ENCODE results near the gene HSPA1A. TPM values are rescaled to one million over a fixed set of nuclear protein-coding genes. Genes with fewer than 3 reads are reported as not detected.
"Not testable (repeated sequence)": the region's sequence is repeated elsewhere in the genome, so short reads cannot be mapped to it uniquely, and the experiment has no call there.

Gene HSPA1A
- polyA plus RNA-seq, 5 donors, result 56.8 to 137 (median 68.3) TPM

GRCh38 chr6:31862344-31863235, 47.2 kb downstream of the HSPA1A start, which contains the start of gene NEU1:
NEU1 (minus strand) TSS chr6:31862821; CDS start chr6:31862776, 45 bp downstream.
- peak; percentile 99 to 100 for DNase-seq

DNA sequence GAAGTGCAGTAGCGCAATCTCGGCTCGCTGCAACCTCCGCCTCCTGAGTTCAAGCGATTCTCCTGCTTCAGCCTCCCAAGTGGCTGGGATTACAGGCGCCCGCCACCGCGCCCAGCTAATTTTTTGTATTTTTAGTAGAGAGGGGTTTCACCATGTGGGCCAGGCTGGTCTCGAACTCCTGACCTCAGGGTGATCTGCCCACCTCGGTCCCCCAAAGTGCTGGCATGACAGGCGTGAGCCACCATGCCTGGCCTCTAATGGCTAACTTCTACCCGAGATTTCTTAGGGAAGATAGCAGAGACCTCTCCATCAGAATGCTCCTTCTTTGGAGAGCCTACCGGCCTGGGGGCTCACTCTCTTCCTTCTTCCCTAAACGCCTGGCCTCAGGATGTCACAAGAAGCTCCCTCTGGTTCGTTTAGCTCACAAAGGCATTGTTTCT, 48.8 kb downstream of the HSPA1A start:
- DNase-seq, result not testable (repeated sequence)

DNA sequence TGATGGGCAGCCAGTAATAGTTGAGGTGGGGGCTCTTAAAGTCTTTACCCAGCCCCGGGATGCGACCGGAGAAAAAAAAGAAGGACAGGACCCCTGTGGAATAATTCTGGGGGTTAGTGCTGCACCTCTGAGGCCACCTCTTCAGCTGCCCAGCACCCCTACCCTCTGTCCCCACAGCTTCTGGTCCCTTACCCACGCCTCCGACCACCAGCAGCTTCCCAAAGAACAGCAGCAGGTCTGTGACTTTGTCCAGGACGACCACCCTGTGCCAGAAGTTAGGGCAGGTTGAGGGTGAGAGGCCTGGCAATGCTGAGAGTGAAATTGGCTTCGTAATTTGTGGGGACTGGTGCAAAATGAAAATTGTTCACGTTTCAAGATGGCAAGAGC, 49.5 kb downstream of the HSPA1A start:
- no peak for DNase-seq

GRCh38 chr6:31865205-31866118, 50.1 kb downstream of the HSPA1A start:
- DNase-seq, result no peak

Other genes starting within 250 kb of the HSPA1A start
- gene LTA, start 243.3 kb upstream of the HSPA1A start, polyA plus RNA-seq (ENCODE audit: insufficient read depth in 1 of 5, insufficient read length in 5 of 5, low replicate concordance in 1 of 5), result under 1 TPM; 0.16 to 0.52 (median 0.35) TPM
- under 1 TPM in 4 of 5 donors, not detected in 1; 0.21 to 0.48 (median 0.23) TPM for gene TNF, start 240.0 kb upstream of the HSPA1A start, polyA plus RNA-seq (ENCODE audit: insufficient read depth in 1 of 5, insufficient read length in 5 of 5, low replicate concordance in 1 of 5)
- 1 to 10 TPM; 2.4 to 4.7 (median 2.5) TPM for gene LTB, start 233.1 kb upstream of the HSPA1A start, polyA plus RNA-seq (ENCODE audit: insufficient read depth in 1 of 5, insufficient read length in 5 of 5, low replicate concordance in 1 of 5)
- 1 to 10 TPM; 5.4 to 9.2 (median 6.6) TPM for gene LST1, start 229.3 kb upstream of the HSPA1A start, polyA plus RNA-seq (ENCODE audit: insufficient read depth in 1 of 5, insufficient read length in 5 of 5, low replicate concordance in 1 of 5)
- under 1 TPM in 4 of 5 donors, not detected in 1; 0.21 to 0.73 (median 0.39) TPM for gene NCR3, start 222.5 kb upstream of the HSPA1A start, polyA plus RNA-seq (ENCODE audit: insufficient read depth in 1 of 5, insufficient read length in 5 of 5, low replicate concordance in 1 of 5)
- gene AIF1, start 200.3 kb upstream of the HSPA1A start, polyA plus RNA-seq (ENCODE audit: insufficient read depth in 1 of 5, insufficient read length in 5 of 5, low replicate concordance in 1 of 5), result 10 to 100 TPM; 18.6 to 25.9 (median 21.7) TPM
- 100 to 1,000 TPM; 128 to 193 (median 141) TPM for gene PRRC2A, start 194.8 kb upstream of the HSPA1A start, polyA plus RNA-seq (ENCODE audit: insufficient read depth in 1 of 5, insufficient read length in 5 of 5, low replicate concordance in 1 of 5)
- gene BAG6, start 162.9 kb upstream of the HSPA1A start, polyA plus RNA-seq (ENCODE audit: insufficient read depth in 1 of 5, insufficient read length in 5 of 5, low replicate concordance in 1 of 5), result 100 to 1,000 TPM; 171 to 262 (median 214) TPM
- 10 to 100 TPM in 1 of 5 donors, 1 to 10 TPM in 4; 4.5 to 12.0 (median 6.3) TPM for gene APOM, start 159.6 kb upstream of the HSPA1A start, polyA plus RNA-seq (ENCODE audit: insufficient read depth in 1 of 5, insufficient read length in 5 of 5, low replicate concordance in 1 of 5)
- 10 to 100 TPM; 15.3 to 19.6 (median 16.6) TPM for gene C6orf47, start 154.8 kb upstream of the HSPA1A start, polyA plus RNA-seq (ENCODE audit: insufficient read depth in 1 of 5, insufficient read length in 5 of 5, low replicate concordance in 1 of 5)
- gene GPANK1, start 150.5 kb upstream of the HSPA1A start, polyA plus RNA-seq (ENCODE audit: insufficient read depth in 1 of 5, insufficient read length in 5 of 5, low replicate concordance in 1 of 5), result 10 to 100 TPM; 17.9 to 23.6 (median 21.5) TPM
- 100 to 1,000 TPM; 172 to 193 (median 189) TPM for gene CSNK2B, start 149.5 kb upstream of the HSPA1A start, polyA plus RNA-seq (ENCODE audit: insufficient read depth in 1 of 5, insufficient read length in 5 of 5, low replicate concordance in 1 of 5)
- 10 to 100 TPM; 24.1 to 40.6 (median 31.2) TPM for gene LY6G5B, start 145.6 kb upstream of the HSPA1A start, polyA plus RNA-seq (ENCODE audit: insufficient read depth in 1 of 5, insufficient read length in 5 of 5, low replicate concordance in 1 of 5)
- gene LY6G5C, start 134.5 kb upstream of the HSPA1A start, polyA plus RNA-seq (ENCODE audit: insufficient read depth in 1 of 5, insufficient read length in 5 of 5, low replicate concordance in 1 of 5), result 1 to 10 TPM; 2.7 to 5.0 (median 4.4) TPM
- 10 to 100 TPM; 48.7 to 64.2 (median 59.9) TPM for gene ABHD16A, start 112.2 kb upstream of the HSPA1A start, polyA plus RNA-seq (ENCODE audit: insufficient read depth in 1 of 5, insufficient read length in 5 of 5, low replicate concordance in 1 of 5)
- 1 to 10 TPM in 3 of 5 donors, under 1 TPM in 1, not detected in 1; 0.88 to 1.5 (median 1.2) TPM for gene LY6G6F, start 108.7 kb upstream of the HSPA1A start, polyA plus RNA-seq (ENCODE audit: insufficient read depth in 1 of 5, insufficient read length in 5 of 5, low replicate concordance in 1 of 5)
- gene LY6G6D, start 100.2 kb upstream of the HSPA1A start, polyA plus RNA-seq (ENCODE audit: insufficient read depth in 1 of 5, insufficient read length in 5 of 5, low replicate concordance in 1 of 5), result under 1 TPM in 3 of 5 donors, not detected in 2; 0.48 to 0.88 (median 0.80) TPM
- under 1 TPM; 0.39 to 0.93 (median 0.65) TPM for gene LY6G6C, start 93.8 kb upstream of the HSPA1A start, polyA plus RNA-seq (ENCODE audit: insufficient read depth in 1 of 5, insufficient read length in 5 of 5, low replicate concordance in 1 of 5)
- 1 to 10 TPM; 2.4 to 3.8 (median 3.0) TPM for gene MPIG6B, start 92.2 kb upstream of the HSPA1A start, polyA plus RNA-seq (ENCODE audit: insufficient read depth in 1 of 5, insufficient read length in 5 of 5, low replicate concordance in 1 of 5)
- 100 to 1,000 TPM; 137 to 213 (median 159) TPM for gene DDAH2, start 86.2 kb upstream of the HSPA1A start, polyA plus RNA-seq (ENCODE audit: insufficient read depth in 1 of 5, insufficient read length in 5 of 5, low replicate concordance in 1 of 5)
- gene CLIC1, start 79.0 kb upstream of the HSPA1A start, polyA plus RNA-seq (ENCODE audit: insufficient read depth in 1 of 5, insufficient read length in 5 of 5, low replicate concordance in 1 of 5), result 100 to 1,000 TPM; 265 to 287 (median 272) TPM
- gene MSH5, start 75.5 kb upstream of the HSPA1A start, polyA plus RNA-seq (ENCODE audit: insufficient read depth in 1 of 5, insufficient read length in 5 of 5, low replicate concordance in 1 of 5), result 10 to 100 TPM; 27.3 to 45.6 (median 29.6) TPM
- 10 to 100 TPM in 1 of 5 donors, 1 to 10 TPM in 4; 6.6 to 12.2 (median 8.2) TPM for gene SAPCD1, start 52.9 kb upstream of the HSPA1A start, polyA plus RNA-seq (ENCODE audit: insufficient read depth in 1 of 5, insufficient read length in 5 of 5, low replicate concordance in 1 of 5)
- gene VWA7, start 38.2 kb upstream of the HSPA1A start, polyA plus RNA-seq (ENCODE audit: insufficient read depth in 1 of 5, insufficient read length in 5 of 5, low replicate concordance in 1 of 5), result 1 to 10 TPM; 1.6 to 3.7 (median 2.0) TPM
- gene VARS1, start 19.8 kb upstream of the HSPA1A start, polyA plus RNA-seq (ENCODE audit: insufficient read depth in 1 of 5, insufficient read length in 5 of 5, low replicate concordance in 1 of 5), result 10 to 100 TPM; 32.5 to 52.1 (median 38.9) TPM
- gene LSM2, start 8.6 kb upstream of the HSPA1A start, polyA plus RNA-seq (ENCODE audit: insufficient read depth in 1 of 5, insufficient read length in 5 of 5, low replicate concordance in 1 of 5), result 10 to 100 TPM; 78.9 to 89.9 (median 81.8) TPM
- 1 to 10 TPM; 2.9 to 4.6 (median 3.5) TPM for gene HSPA1L, start 260 bp upstream of the HSPA1A start, polyA plus RNA-seq (ENCODE audit: insufficient read depth in 1 of 5, insufficient read length in 5 of 5, low replicate concordance in 1 of 5)
- gene HSPA1B, start 12.2 kb downstream of the HSPA1A start, polyA plus RNA-seq (ENCODE audit: insufficient read depth in 1 of 5, insufficient read length in 5 of 5, low replicate concordance in 1 of 5), result 100 to 1,000 TPM in 2 of 5 donors, 10 to 100 TPM in 3; 63.8 to 137 (median 79.9) TPM
- gene NEU1, start 47.3 kb downstream of the HSPA1A start, polyA plus RNA-seq (ENCODE audit: insufficient read depth in 1 of 5, insufficient read length in 5 of 5, low replicate concordance in 1 of 5), result 10 to 100 TPM; 22.3 to 31.1 (median 29.1) TPM
- 10 to 100 TPM; 10.2 to 24.4 (median 19.1) TPM for gene SLC44A4, start 63.5 kb downstream of the HSPA1A start, polyA plus RNA-seq (ENCODE audit: insufficient read depth in 1 of 5, insufficient read length in 5 of 5, low replicate concordance in 1 of 5)
- gene EHMT2, start 82.2 kb downstream of the HSPA1A start, polyA plus RNA-seq (ENCODE audit: insufficient read depth in 1 of 5, insufficient read length in 5 of 5, low replicate concordance in 1 of 5), result 10 to 100 TPM; 59.7 to 83.8 (median 74.1) TPM
- 10 to 100 TPM; 17.0 to 24.5 (median 21.3) TPM for gene ZBTB12, start 86.5 kb downstream of the HSPA1A start, polyA plus RNA-seq (ENCODE audit: insufficient read depth in 1 of 5, insufficient read length in 5 of 5, low replicate concordance in 1 of 5)
- gene C2, start 112.2 kb downstream of the HSPA1A start, polyA plus RNA-seq (ENCODE audit: insufficient read depth in 1 of 5, insufficient read length in 5 of 5, low replicate concordance in 1 of 5), result 1 to 10 TPM; 3.6 to 7.4 (median 6.0) TPM
- 1 to 10 TPM; 2.1 to 8.6 (median 4.3) TPM for gene CFB, start 130.6 kb downstream of the HSPA1A start, polyA plus RNA-seq (ENCODE audit: insufficient read depth in 1 of 5, insufficient read length in 5 of 5, low replicate concordance in 1 of 5)
- 10 to 100 TPM; 76.5 to 93.4 (median 81.9) TPM for gene NELFE, start 143.4 kb downstream of the HSPA1A start, polyA plus RNA-seq (ENCODE audit: insufficient read depth in 1 of 5, insufficient read length in 5 of 5, low replicate concordance in 1 of 5)
- 10 to 100 TPM; 32.1 to 43.2 (median 41.7) TPM for gene SKIC2, start 143.6 kb downstream of the HSPA1A start, polyA plus RNA-seq (ENCODE audit: insufficient read depth in 1 of 5, insufficient read length in 5 of 5, low replicate concordance in 1 of 5)
- 10 to 100 TPM; 22.7 to 31.8 (median 27.5) TPM for gene DXO, start 156.6 kb downstream of the HSPA1A start, polyA plus RNA-seq (ENCODE audit: insufficient read depth in 1 of 5, insufficient read length in 5 of 5, low replicate concordance in 1 of 5)
- 10 to 100 TPM in 1 of 5 donors, 1 to 10 TPM in 4; 4.6 to 17.8 (median 7.6) TPM for gene C4A, start 166.5 kb downstream of the HSPA1A start, polyA plus RNA-seq (ENCODE audit: insufficient read depth in 1 of 5, insufficient read length in 5 of 5, low replicate concordance in 1 of 5)
- gene C4B, start 199.3 kb downstream of the HSPA1A start, polyA plus RNA-seq (ENCODE audit: insufficient read depth in 1 of 5, insufficient read length in 5 of 5, low replicate concordance in 1 of 5), result 10 to 100 TPM in 2 of 5 donors, 1 to 10 TPM in 3; 6.0 to 20.5 (median 8.7) TPM
- 1 to 10 TPM in 1 of 5 donors, under 1 TPM in 4; 0.26 to 1.2 (median 0.87) TPM for gene CYP21A2, start 222.9 kb downstream of the HSPA1A start, polyA plus RNA-seq (ENCODE audit: insufficient read depth in 1 of 5, insufficient read length in 5 of 5, low replicate concordance in 1 of 5)